Loucy (cell line): ENCODE results near the gene APOC3.

Experiments
- H2AFZ ChIP-seq: fragments of 200-600 bp; sonication (generic); 2 replicates; pipeline ENCODE4 v1.6.0; 2016; ENCODE audit warnings: antibody characterized with exemption, mild to moderate bottlenecking, low read length, moderate library complexity
- H3F3A ChIP-seq: fragments of 200-600 bp; 2 replicates; pipeline ENCODE4 v1.6.0; 2016; ENCODE audit warnings: antibody characterized with exemption, low read depth, mild to moderate bottlenecking
- H3K27me3 ChIP-seq: fragments of 200-600 bp; sonication (generic); 2 replicates; pipeline ENCODE4 v1.6.1; 2014; ENCODE audit warnings: low read length, mild to moderate bottlenecking; ENCODE audit not compliant: insufficient read depth, poor library complexity, severe bottlenecking
- H3K36me3 ChIP-seq: fragments of 200-600 bp; sonication (generic); 2 replicates; pipeline ENCODE4 v1.6.1; 2016; ENCODE audit warnings: low read length; ENCODE audit not compliant: insufficient read depth
- H3K4me1 ChIP-seq: fragments of 200-600 bp; sonication (generic); 2 replicates; pipeline ENCODE4 v1.5.1; 2014; ENCODE audit warnings: low read length, mild to moderate bottlenecking; ENCODE audit not compliant: insufficient read depth, poor library complexity, severe bottlenecking
- H3K4me2 ChIP-seq: fragments of 200-600 bp; sonication (generic); 2 replicates; pipeline ENCODE4 v1.6.0; 2014; ENCODE audit warnings: antibody characterized with exemption, low read length, low read depth, mild to moderate bottlenecking; ENCODE audit not compliant: poor library complexity, severe bottlenecking
- H3K4me3 ChIP-seq: fragments of 200-600 bp; sonication (generic); 2 replicates; pipeline ENCODE4 v1.5.1; 2014; ENCODE audit warnings: low read length, mild to moderate bottlenecking, mixed read lengths; ENCODE audit not compliant: poor library complexity, severe bottlenecking
- H3K79me2 ChIP-seq: fragments of 200-600 bp; sonication (generic); 2 replicates; pipeline ENCODE4 v1.6.1; 2014; ENCODE audit warnings: low read length; ENCODE audit not compliant: insufficient read depth
- H3K9ac ChIP-seq: fragments of 200-600 bp; sonication (generic); 2 replicates; pipeline ENCODE4 v1.6.0; 2014; ENCODE audit warnings: mild to moderate bottlenecking, low read depth, low read length, moderate library complexity; ENCODE audit not compliant: poor library complexity, severe bottlenecking
- H3K9me2 ChIP-seq: fragments of 200-600 bp; sonication (generic); replicated peaks from 2 replicates; pipeline ENCODE4 v1.6.1; 2016; ENCODE audit warnings: low read depth, low read length, mixed read lengths
- H3K9me3 ChIP-seq: fragments of 200-600 bp; sonication (generic); 2 replicates; pipeline ENCODE4 v1.6.1; 2014; ENCODE audit warnings: mild to moderate bottlenecking, antibody characterized with exemption, low read length, low read depth; ENCODE audit not compliant: insufficient read depth
- H4K20me1 ChIP-seq: fragments of 200-600 bp; sonication (generic); 2 replicates; pipeline ENCODE4 v1.6.0; 2014; ENCODE audit warnings: antibody characterized with exemption, low read length, mild to moderate bottlenecking; ENCODE audit not compliant: insufficient read depth, poor library complexity, severe bottlenecking
- CTCF ChIP-seq: fragments of 200-600 bp; sonication (generic); conservative IDR thresholded peaks from 2 replicates; pipeline ENCODE4 v1.5.1; 2014; ENCODE audit warnings: mild to moderate bottlenecking, antibody characterized with exemption, low read length
- EZH2phosphoT487 ChIP-seq: fragments of 200-600 bp; IDR thresholded peaks from 2 replicates; pipeline ENCODE4 v1.6.1; 2018; ENCODE audit warnings: antibody characterized with exemption, mild to moderate bottlenecking, moderate library complexity, borderline replicate concordance

Gene APOC3

GRCh38 chr11:116862951-116863350, 33.2 kb downstream of the APOC3 start:
- H3K36me3 ChIP-seq, result peaks cover 68% of the 10 kb centered on the region
- TF ChIP-seq CTCF (no peak), EZH2phosphoT487 (no peak)

GRCh38 chr11:116864531-116864930, 34.8 kb downstream of the APOC3 start:
- H3K4me1 ChIP-seq, result peaks cover 33% of the 10 kb centered on the region
- TF ChIP-seq EZH2phosphoT487 (no peak), CTCF (no peak)
- no peaks in the 10 kb centered on the region for H3K9me2 ChIP-seq
- H3K9me3 ChIP-seq, result no peaks in the 10 kb centered on the region
- H3K36me3 ChIP-seq, result peaks cover 69% of the 10 kb centered on the region
- peaks cover 2% of the 10 kb centered on the region; the same call in 1 of the 2 replicates for H3F3A ChIP-seq
- H3K9ac ChIP-seq, result no peak overlapping the region
- H2AFZ ChIP-seq, result no peak overlapping the region
- no peak overlapping the region for H3K4me2 ChIP-seq
- H3K79me2 ChIP-seq, result no peaks in the 10 kb centered on the region
- no peak overlapping the region for H3K4me3 ChIP-seq
- H4K20me1 ChIP-seq, result no peaks in the 10 kb centered on the region
- no peaks in the 10 kb centered on the region for H3K27me3 ChIP-seq

More at GRCh38 chr11:116862951-116863350, 33.2 kb downstream of the APOC3 start:
- H3K27me3 ChIP-seq, result no peaks in the 10 kb centered on the region
- no peak overlapping the region for H3K4me3 ChIP-seq
- H3K4me1 ChIP-seq, result peaks cover 18% of the 10 kb centered on the region
- H2AFZ ChIP-seq, result no peak overlapping the region
- no peak overlapping the region for H3K9ac ChIP-seq
- no peaks in the 10 kb centered on the region for H3K9me3 ChIP-seq
- H3K79me2 ChIP-seq, result no peaks in the 10 kb centered on the region
- H4K20me1 ChIP-seq, result no peaks in the 10 kb centered on the region
- H3K9me2 ChIP-seq, result no peaks in the 10 kb centered on the region
- no peak overlapping the region for H3K4me2 ChIP-seq
- no peaks in the 10 kb centered on the region for H3F3A ChIP-seq

GRCh38 chr11:116865696-116866095, 36.0 kb downstream of the APOC3 start:
- Histone ChIP-seq H4K20me1 (no peaks in the 10 kb centered on the region), H3F3A (peaks cover 10% of the 10 kb centered on the region), H3K36me3 (peaks cover 62% of the 10 kb centered on the region), H3K9ac (no peak overlapping the region), H3K9me2 (no peaks in the 10 kb centered on the region), H3K27me3 (no peaks in the 10 kb centered on the region), H3K79me2 (no peaks in the 10 kb centered on the region), H2AFZ (no peak overlapping the region), H3K9me3 (no peaks in the 10 kb centered on the region), H3K4me1 (peaks cover 43% of the 10 kb centered on the region), H3K4me2 (no peak overlapping the region), H3K4me3 (no peak overlapping the region)
- TF ChIP-seq CTCF (no peak), EZH2phosphoT487 (no peak)
